Fibroblast of villous mesenchyme (primary cell): ENCODE data around the gene ACBD6. TPM values are rescaled to one million over a fixed set of nuclear protein-coding genes. Genes with fewer than 3 reads are reported as not detected.

Source experiments
- DNase-seq: peaks from one replicate; pipeline ENCODE4 v3.0.0-alpha.2; 2010; ENCODE audit warnings: low read depth
- H3K4me3 ChIP-seq: 2 replicates; pipeline ENCODE4 v1.5.1; 2011; ENCODE audit warnings: low read depth, mild to moderate bottlenecking, low read length
- CTCF ChIP-seq: IDR thresholded peaks from 2 replicates; pipeline ENCODE4 v1.5.1; 2012; ENCODE audit warnings: low read depth, mild to moderate bottlenecking, low read length; ENCODE audit not compliant: insufficient read depth
- total RNA-seq: library from RNA; depleted of rRNA; stranded (reverse); fragments of >200 nt; gene quantifications from 2 replicates; pipeline ENCODE4 v1.2.3, GENCODE V29; 2012

ACBD6 gene
- total RNA-seq, 1 donor = 44.5 TPM

- TF ChIP-seq CTCF = no peak
- no peak for DNase-seq
- H3K4me3 ChIP-seq = no peak overlapping the region
These were observed 110.4 kb downstream of the ACBD6 start for GRCh38 chr1:180392020-180392419.

DNA sequence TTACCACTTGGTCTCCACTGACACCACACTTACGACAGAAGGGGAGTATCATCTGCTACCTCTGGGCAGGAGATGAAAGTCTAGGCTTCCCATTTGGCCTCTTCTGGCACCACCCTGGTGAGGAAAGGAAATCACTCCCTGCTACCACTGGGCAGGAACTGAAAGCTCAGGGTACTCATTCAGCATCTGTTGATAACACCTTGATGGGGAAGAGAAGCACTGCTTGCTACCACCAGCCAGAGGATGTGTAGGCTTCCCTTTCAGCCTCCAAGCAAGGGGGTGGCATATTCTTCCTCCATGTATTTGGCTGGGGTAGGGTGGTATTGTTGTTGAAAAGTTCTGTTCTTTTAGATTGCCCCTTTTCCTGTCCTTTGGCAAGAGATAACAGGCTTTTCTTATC, 115.0 kb downstream of the ACBD6 start:
- DNase-seq = no peak
- no peak for TF ChIP-seq CTCF
- H3K4me3 ChIP-seq = no peak overlapping the region

DNA sequence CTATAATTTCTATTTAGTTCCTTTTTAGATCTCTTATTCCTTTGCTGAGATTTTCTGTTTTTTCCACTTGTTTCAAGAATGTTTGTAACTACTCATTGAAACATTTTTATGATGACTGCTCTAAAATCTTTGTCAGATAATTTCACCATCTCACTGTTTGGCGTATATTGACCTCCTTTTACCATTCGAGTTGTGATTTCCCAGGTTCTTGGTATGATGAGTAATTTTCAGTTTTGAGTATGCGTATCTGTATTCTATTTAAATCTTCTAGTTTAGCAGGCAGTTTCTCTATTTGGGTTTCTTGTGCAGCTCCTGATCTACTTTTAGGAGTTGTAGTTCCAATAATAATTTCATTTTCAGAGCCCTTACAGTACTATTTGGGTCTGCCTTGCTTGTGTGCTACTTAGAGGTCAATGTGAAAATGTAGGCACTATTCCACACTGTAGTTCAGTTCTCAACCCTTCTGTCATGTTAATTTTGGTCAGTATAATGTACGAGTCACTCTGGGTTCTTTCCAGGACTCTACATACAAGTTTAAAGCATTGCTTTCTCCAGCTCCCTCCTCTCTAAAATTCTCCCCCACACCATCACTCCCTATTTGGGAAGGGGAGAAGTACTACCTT, 115.5 kb downstream of the ACBD6 start:
- no peak for DNase-seq
- TF ChIP-seq CTCF = no peak
- no peak overlapping the region for H3K4me3 ChIP-seq

DNA sequence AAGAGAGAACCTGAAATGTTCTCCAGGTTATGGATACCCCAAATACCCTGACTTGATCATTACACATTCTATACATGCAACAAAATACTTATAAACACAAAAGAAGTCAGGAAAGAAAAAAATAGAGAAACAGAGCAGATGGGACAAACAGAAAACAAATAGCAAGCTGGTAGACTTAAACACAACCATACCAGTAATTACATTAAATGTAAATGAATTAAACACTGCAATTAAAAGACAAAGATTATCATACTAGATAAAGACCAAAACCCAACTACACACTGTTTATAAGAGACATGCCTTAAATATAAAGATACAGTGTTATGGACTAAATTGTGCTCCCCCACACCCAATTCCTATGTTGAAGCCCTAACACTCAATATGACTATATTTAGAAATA, 117.2 kb downstream of the ACBD6 start:
- no peak overlapping the region for H3K4me3 ChIP-seq
- DNase-seq = no peak
- no peak for TF ChIP-seq CTCF

DNA sequence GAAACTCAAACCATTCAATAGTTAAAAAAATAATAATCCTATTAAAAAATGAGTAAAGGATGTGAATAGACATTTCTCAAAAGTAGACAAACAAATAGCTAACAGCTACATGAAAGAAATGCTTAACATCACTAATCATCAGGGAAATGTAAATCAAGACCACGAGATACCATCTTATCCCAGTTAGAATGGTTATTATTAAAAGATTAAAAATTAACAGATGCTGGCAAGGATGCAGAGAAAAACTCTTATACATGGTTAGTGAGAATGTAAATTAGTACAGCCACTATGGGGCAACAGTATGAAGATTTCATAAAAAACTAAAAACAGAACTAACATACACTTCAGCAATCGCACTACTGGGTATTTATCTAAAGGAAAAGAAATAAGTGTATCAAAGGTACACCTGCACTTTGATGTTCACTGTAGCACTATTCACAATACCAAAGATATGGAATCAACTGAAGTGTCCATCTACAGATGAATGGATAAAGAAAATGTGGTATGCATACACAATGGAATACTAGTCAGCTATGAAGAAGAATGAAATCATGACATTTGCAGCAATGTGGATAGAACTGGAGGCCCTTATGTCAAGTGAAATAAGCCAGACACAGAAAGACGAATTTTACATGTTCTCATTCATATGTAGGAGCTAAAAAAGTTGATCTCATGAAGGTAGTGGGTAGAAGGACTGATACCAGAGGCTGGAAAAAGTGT, 117.9 kb downstream of the ACBD6 start:
- no peak for TF ChIP-seq CTCF

DNA sequence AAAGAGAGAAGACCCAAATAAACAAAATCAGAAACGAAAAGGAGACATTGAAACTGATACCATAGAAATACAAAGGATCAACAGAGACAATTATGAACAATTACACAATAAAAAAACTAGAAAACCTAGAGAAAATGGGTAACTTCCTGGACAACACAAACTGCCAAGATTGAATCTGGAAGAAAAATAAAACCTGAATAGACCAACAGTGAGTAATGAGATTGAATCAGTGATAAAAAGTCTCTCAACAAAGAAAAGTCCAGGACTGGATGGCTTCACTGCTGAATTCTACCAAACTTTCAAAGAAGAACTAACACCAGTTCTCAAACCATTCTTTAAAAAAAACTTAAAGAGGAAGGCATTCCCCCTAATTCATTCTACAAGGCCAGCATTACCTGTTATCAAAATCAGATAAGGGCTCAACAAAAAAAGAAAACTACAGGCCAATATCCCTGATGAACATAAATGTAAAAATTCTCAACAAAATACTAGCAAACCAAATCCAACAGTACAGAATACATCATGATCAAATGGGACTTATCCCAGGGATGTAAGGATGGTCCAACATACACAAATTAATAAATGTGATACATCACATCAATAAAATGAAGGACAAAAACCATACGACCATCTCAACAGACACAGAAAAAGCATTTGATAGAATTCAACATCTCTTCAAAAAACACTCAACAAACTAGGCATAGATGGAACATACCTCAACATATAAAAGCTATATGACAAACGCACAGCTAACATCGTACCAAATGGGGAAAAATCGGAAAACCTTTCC, 119.9 kb downstream of the ACBD6 start:
- peak; percentile 26 for DNase-seq
- TF ChIP-seq CTCF = no peak
- H3K4me3 ChIP-seq = no peak overlapping the region

More for the DNA sequence above, 117.9 kb downstream of the ACBD6 start:
- H3K4me3 ChIP-seq = no peak overlapping the region
- no peak for DNase-seq
